B cell (primary cell): ENCODE measurements around the gene MESP1. TPM values are rescaled to one million over a fixed set of nuclear protein-coding genes. Genes with fewer than 3 reads are reported as not detected.

Experiments
- ATAC-seq: fragments of 200-7000 bp; cut with Tn5 transposase; one replicate; pipeline ENCODE4 v1.10.0; 2021; ENCODE audit warnings: low read depth, mild to moderate bottlenecking, moderate number of reproducible peaks, moderate library complexity
- CTCF ChIA-PET: fragments of 350-600 bp; sonication (Branson Sonifier 250); formaldehyde crosslinking; loops from one replicate; lab custom pipeline; 2021; ENCODE audit warnings: antibody characterized with exemption, inconsistent platforms; lab: Charles Lee
- POLR2A ChIA-PET: fragments of 350-600 bp; sonication (Branson Sonifier 250); formaldehyde crosslinking; loops from one replicate; lab custom pipeline; 2021; ENCODE audit warnings: antibody characterized with exemption; lab: Charles Lee
- DNase-seq: peaks from one replicate; pipeline ENCODE4 v3.0.0; 2013
- H2AFZ ChIP-seq: 2 replicates; pipeline ENCODE4 v1.6.1; 2012; ENCODE audit warnings: mild to moderate bottlenecking, low read depth, low read length; ENCODE audit not compliant: insufficient read depth, poor library complexity, severe bottlenecking
- H3K27ac ChIP-seq, 2 donors: 1 replicate in 1 of 2; 2 replicates in 1 of 2; pipeline ENCODE4 v1.5.1; 2012 to 2013; ENCODE audit warnings: low read length in 2 of 2, mild to moderate bottlenecking in 2 of 2, moderate library complexity in 1 of 2
- H3K27me3 ChIP-seq, 4 experiments: fragments of 200-600 bp in 1 of 4; sonication (generic) in 1 of 4; replicated peaks in 1 of 4; 1 replicate in 2 of 4; 2 replicates in 2 of 4; pipeline versions ENCODE4 v1.6.1 to v1.7.0; 2013 to 2016; ENCODE audit warnings: low read length in 3 of 4, mild to moderate bottlenecking in 2 of 4, mixed read lengths in 1 of 4, moderate library complexity in 1 of 4; ENCODE audit not compliant: insufficient read depth in 4 of 4, control insufficient read depth in 3 of 4; ENCODE audit errors: control extremely low read depth in 1 of 4
- H3K36me3 ChIP-seq, 2 experiments: replicated peaks in 1 of 2; 1 replicate in 1 of 2; 2 replicates in 1 of 2; pipeline versions ENCODE4 v1.6.1 to v1.7.1; 2013; ENCODE audit warnings: low read length in 1 of 2; ENCODE audit not compliant: insufficient read depth in 2 of 2, control insufficient read depth in 1 of 2; ENCODE audit errors: control extremely low read depth in 1 of 2, extremely low read depth in 1 of 2
- H3K4me1 ChIP-seq, 2 donors: fragments of 200-600 bp in 1 of 2; sonication (generic) in 1 of 2; 1 replicate in 1 of 2; 2 replicates in 1 of 2; pipeline versions ENCODE4 v1.5.1 to v1.6.1; 2013 to 2017; ENCODE audit warnings: low read length in 2 of 2; ENCODE audit not compliant: control insufficient read depth in 2 of 2, insufficient read depth in 2 of 2
- H3K4me2 ChIP-seq: replicated peaks from 2 replicates; pipeline ENCODE3; 2012; ENCODE audit warnings: mild to moderate bottlenecking, low read depth, low read length; ENCODE audit not compliant: poor library complexity, severe bottlenecking
- H3K4me3 ChIP-seq, 5 experiments: fragments of 200-600 bp in 1 of 5; sonication (generic) in 1 of 5; 1 replicate in 3 of 5; 2 replicates in 2 of 5; pipeline versions ENCODE4 v1.5.1 to v1.7.0; 2011 to 2016; ENCODE audit warnings: low read length in 4 of 5, mild to moderate bottlenecking in 4 of 5, low read depth in 2 of 5, control low read depth in 1 of 5, moderate library complexity in 1 of 5; ENCODE audit not compliant: insufficient read depth in 1 of 5; ENCODE audit errors: control extremely low read depth in 1 of 5, extremely low read depth in 1 of 5
- H3K79me2 ChIP-seq: fragments of 200-600 bp; sonication (generic); one replicate; pipeline ENCODE4 v1.6.0; 2016; ENCODE audit warnings: low read length; ENCODE audit not compliant: control insufficient read depth, insufficient read depth
- H3K9ac ChIP-seq: fragments of 200-600 bp; sonication (generic); 2 replicates; pipeline ENCODE4 v1.6.1; 2017; ENCODE audit warnings: mild to moderate bottlenecking, low read length, moderate library complexity
- H3K9me3 ChIP-seq, 3 donors: one replicate each; pipeline versions ENCODE4 v1.6.1 to v1.7.1; 2013; ENCODE audit warnings: low read length in 2 of 3; ENCODE audit not compliant: control insufficient read depth in 2 of 3, insufficient read depth in 1 of 3; ENCODE audit errors: control extremely low read depth in 1 of 3
- H4K20me1 ChIP-seq: 2 replicates; pipeline ENCODE4 v1.6.0; 2012; ENCODE audit warnings: mild to moderate bottlenecking, low read length; ENCODE audit not compliant: insufficient read depth, control insufficient read depth, poor library complexity, severe bottlenecking
- H3K27ac Mint-ChIP-seq: one replicate; pipeline ENCODE4 v1.8.0; 2021; ENCODE audit warnings: mixed read lengths
- H3K27me3 Mint-ChIP-seq: one replicate; pipeline ENCODE4 v1.8.0; 2021; ENCODE audit warnings: mixed read lengths
- H3K4me1 Mint-ChIP-seq: one replicate; pipeline ENCODE4 v1.8.0; 2021; ENCODE audit warnings: mixed read lengths
- H3K4me3 Mint-ChIP-seq: one replicate; pipeline ENCODE4 v1.8.0; 2021; ENCODE audit warnings: mixed read lengths
- H3K9me3 Mint-ChIP-seq: one replicate; pipeline ENCODE4 v1.8.0; 2022; ENCODE audit warnings: mixed read lengths; ENCODE audit not compliant: insufficient read depth
- CTCF ChIP-seq: fragments of 200-600 bp; IDR thresholded peaks from one replicate; pipeline ENCODE4 v1.8.0; 2022; ENCODE audit warnings: antibody characterized with exemption, mild to moderate bottlenecking
- EZH2 ChIP-seq: IDR thresholded peaks from 2 replicates; pipeline ENCODE4 v1.6.1; 2012; ENCODE audit warnings: borderline replicate concordance, low read depth, mild to moderate bottlenecking, moderate library complexity, low read length; ENCODE audit not compliant: insufficient read depth, poor library complexity, severe bottlenecking
- WGBS: methylation state at CpG from one replicate; pipeline ENCODE4 v1.1.5; 2013; ENCODE audit warnings: missing lambda C conversion rate; ENCODE audit not compliant: insufficient coverage; 5-methylcytosine and 5-hydroxymethylcytosine counted together
- intact Hi-C: fragments of 100-400 bp; cut with micrococcal nuclease; formaldehyde crosslinking; loops from one replicate; pipeline ENCODE4 v1.10.0; 2022
- polyA plus RNA-seq: library from polyadenylated mRNA; depleted of rRNA; stranded (reverse); fragments of >200 nt; gene quantifications from 2 replicates; pipeline ENCODE4 v1.2.3, GENCODE V29; 2012
- total RNA-seq, 2 donors: library from RNA; stranded (reverse); fragments of 120-200 nt in 1 of 2; gene quantifications; 1 replicate in 1 of 2; 2 replicates in 1 of 2; pipeline versions ENCODE4 v1.2.3 to v1.2.4, GENCODE V29; 2013 to 2022

The MESP1 gene
- total and polyA plus RNA-seq, 2 donors (not counting 1 experiment from before 2014, with no cell fraction given): 0.25 to 0.49 TPM

GRCh38 chr15:89735773-89736172, 15.3 kb downstream of the MESP1 start:
- H3K27ac Mint-ChIP-seq: no peak overlapping the region
- H3K4me1 ChIP-seq: peaks cover 0 to 2% of the 10 kb centered on the region in 2 donors
- H4K20me1 ChIP-seq: no peaks in the 10 kb centered on the region
- no peak overlapping the region for H2AFZ ChIP-seq
- no peak for TF ChIP-seq EZH2
- TF ChIP-seq CTCF: no peak
- H3K27me3 ChIP-seq: peaks cover 0 to 15% (median 0%) of the 10 kb centered on the region in 4 experiments
- DNase-seq (no peak), ATAC-seq (no peak)
- no peak overlapping the region for H3K27ac ChIP-seq
- no peaks in the 10 kb centered on the region for H3K9me3 ChIP-seq
- peaks cover 3% of the 10 kb centered on the region for H3K4me1 Mint-ChIP-seq
- H3K9me3 Mint-ChIP-seq: no peaks in the 10 kb centered on the region
- 73% methylated on average over 4 of the region's 4 CpGs for WGBS
- H3K79me2 ChIP-seq: no peaks in the 10 kb centered on the region
- POLR2A ChIA-PET: no interaction called here
- H3K4me3 Mint-ChIP-seq: no peak overlapping the region
- H3K27me3 Mint-ChIP-seq: peaks cover 45% of the 10 kb centered on the region
- intact Hi-C loops: no loop called here
- H3K36me3 ChIP-seq: no peaks in the 10 kb centered on the region
- no peak overlapping the region for H3K9ac ChIP-seq
- no peak overlapping the region for H3K4me2 ChIP-seq
- CTCF ChIA-PET: interaction anchor here (1.8 kb wide), 1 partner anchor 139 kb away, joined by 8 read pairs; no protein-coding TSS in a partner anchor
- H3K4me3 ChIP-seq: no peak overlapping the region

DNA sequence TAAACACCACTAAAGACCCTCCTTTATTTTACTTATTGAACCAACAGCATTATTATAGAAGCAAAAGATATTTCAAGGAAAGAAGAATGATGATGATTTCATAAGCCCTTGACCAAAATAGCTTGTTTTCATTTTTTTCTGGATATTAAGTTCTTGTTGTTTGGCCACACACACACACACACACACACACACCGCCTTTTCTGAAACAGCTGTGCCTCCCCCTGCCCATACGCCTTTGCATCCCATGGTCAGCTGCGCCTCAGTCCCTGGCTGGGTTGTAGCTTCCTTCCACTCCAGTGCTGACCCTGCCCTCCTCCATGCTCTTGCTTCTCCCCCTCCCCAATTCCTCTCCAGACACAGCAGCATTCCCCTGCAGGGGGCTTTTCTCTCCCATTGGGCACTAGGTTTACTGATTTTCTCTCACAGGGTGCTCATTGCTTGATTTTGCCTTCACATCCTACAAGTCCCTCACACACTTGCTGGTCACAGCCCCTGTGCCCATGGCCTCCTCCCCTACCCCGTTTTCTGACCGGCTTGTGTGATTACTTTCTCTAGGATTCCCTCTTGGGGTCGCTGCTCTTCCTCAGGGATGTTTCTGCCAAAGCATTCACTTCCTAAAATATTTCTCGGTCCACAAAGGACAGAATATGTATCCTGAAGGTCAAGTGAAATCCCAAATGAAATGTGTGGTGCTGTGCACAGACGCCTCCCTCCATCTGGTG, 18.4 kb downstream of the MESP1 start:
- peaks cover 0 to 15% (median 0%) of the 10 kb centered on the region in 4 experiments for H3K27me3 ChIP-seq
- no peak overlapping the region for H3K9ac ChIP-seq
- no peaks in the 10 kb centered on the region for H3K36me3 ChIP-seq
- WGBS: 87% methylated on average over 7 of the region's 8 CpGs
- H3K4me3 ChIP-seq: no peak overlapping the region
- no peak overlapping the region for H3K27ac Mint-ChIP-seq
- no peak overlapping the region for H3K27ac ChIP-seq
- intact Hi-C loops: no loop called here
- ChIA-PET CTCF (interaction anchor here (1.3 to 2.3 kb wide), 2 partner anchors 8 to 142 kb away, joined by 4 to 11 read pairs; no protein-coding TSS in a partner anchor), POLR2A (no interaction called here)
- no peaks in the 10 kb centered on the region for H3K9me3 Mint-ChIP-seq
- H3K4me1 Mint-ChIP-seq: no peaks in the 10 kb centered on the region
- no peak overlapping the region for H3K4me3 Mint-ChIP-seq
- ATAC-seq (no peak), DNase-seq (no peak)
- no peak overlapping the region for H2AFZ ChIP-seq
- peaks cover 37% of the 10 kb centered on the region for H3K27me3 Mint-ChIP-seq
- TF ChIP-seq CTCF: no peak
- no peak for TF ChIP-seq EZH2
- no peaks in the 10 kb centered on the region for H3K79me2 ChIP-seq
- H3K4me2 ChIP-seq: no peak overlapping the region
- H3K4me1 ChIP-seq: no peaks in the 10 kb centered on the region
- no peaks in the 10 kb centered on the region for H4K20me1 ChIP-seq
- H3K9me3 ChIP-seq: no peaks in the 10 kb centered on the region
